Caki2 (cell line): ENCODE results near the gene SLX4IP. TPM values are rescaled to one million over a fixed set of nuclear protein-coding genes. Genes with fewer than 3 reads are reported as not detected.

Experiments
- DNase-seq: peaks from one replicate; pipeline ENCODE4 v3.0.0-alpha.2; 2015; ENCODE audit warnings: low read depth
- in situ Hi-C: cut with HindIII; loops from 2 replicates; pipeline ENCODE4 v1.10.0; 2016; ENCODE audit warnings: low sequenced_read_pairs, low pct_unique_long_range_greater_than_20kb, mixed read lengths
- total RNA-seq: library from RNA; depleted of rRNA; stranded (reverse); fragments of >200 nt; shearing (Covaris generic); gene quantifications from 2 replicates; pipeline ENCODE4 v1.2.3, GENCODE V29; 2014; ENCODE audit warnings: low replicate concordance

The SLX4IP gene
- total RNA-seq, 1 experiment from 2014 or later: 2.3 TPM

GRCh38 chr20:10551732-10552724 lies 116.9 kb downstream of the SLX4IP start:
- in situ Hi-C loops: no loop called here
- DNase-seq: no peak

- in situ Hi-C loops: no loop called here
Observed at GRCh38 chr20:10553326-10553984, 118.3 kb downstream of the SLX4IP start.

GRCh38 chr20:10554285-10554684 lies 119.2 kb downstream of the SLX4IP start:
- in situ Hi-C loops: no loop called here
- DNase-seq: no peak

More at GRCh38 chr20:10553326-10553984, 118.3 kb downstream of the SLX4IP start:
- DNase-seq: peak; percentile 66

- DNase-seq: no peak
- in situ Hi-C loops: no loop called here
Observed at GRCh38 chr20:10555393-10555792, 120.3 kb downstream of the SLX4IP start.

GRCh38 chr20:10555865-10556308 lies 120.8 kb downstream of the SLX4IP start:
- in situ Hi-C loops: no loop called here
- peak; percentile 86 for DNase-seq

GRCh38 chr20:10556519-10557083 lies 121.5 kb downstream of the SLX4IP start:
- in situ Hi-C loops: no loop called here
- peak; percentile 37 for DNase-seq

GRCh38 chr20:10557685-10558084 lies 122.6 kb downstream of the SLX4IP start:
- DNase-seq: peak; percentile 86
- in situ Hi-C loops: no loop called here

- in situ Hi-C loops: no loop called here
- DNase-seq: peak; percentile 87
Observed at GRCh38 chr20:10558635-10559187, 123.6 kb downstream of the SLX4IP start.

- in situ Hi-C loops: no loop called here
Observed at GRCh38 chr20:10559266-10559665, 124.2 kb downstream of the SLX4IP start.

GRCh38 chr20:10560686-10561085 lies 125.6 kb downstream of the SLX4IP start:
- in situ Hi-C loops: no loop called here
- DNase-seq: no peak

More at GRCh38 chr20:10559266-10559665, 124.2 kb downstream of the SLX4IP start:
- DNase-seq: no peak

GRCh38 chr20:10561302-10561701 lies 126.2 kb downstream of the SLX4IP start:
- in situ Hi-C loops: no loop called here

GRCh38 chr20:10562899-10563298 lies 127.8 kb downstream of the SLX4IP start:
- in situ Hi-C loops: no loop called here
- DNase-seq: no peak

More at GRCh38 chr20:10561302-10561701, 126.2 kb downstream of the SLX4IP start:
- no peak for DNase-seq

GRCh38 chr20:10563935-10564492 lies 128.9 kb downstream of the SLX4IP start:
- in situ Hi-C loops: no loop called here
- DNase-seq: no peak

GRCh38 chr20:10565191-10565921 lies 130.3 kb downstream of the SLX4IP start:
- in situ Hi-C loops: no loop called here
- peak; percentile 66 for DNase-seq

- in situ Hi-C loops: no loop called here
Observed at GRCh38 chr20:10565922-10566897, 131.1 kb downstream of the SLX4IP start.

GRCh38 chr20:10568032-10568431 lies 132.9 kb downstream of the SLX4IP start:
- in situ Hi-C loops: no loop called here

More at GRCh38 chr20:10565922-10566897, 131.1 kb downstream of the SLX4IP start:
- peak; percentile 95 for DNase-seq

More at GRCh38 chr20:10568032-10568431, 132.9 kb downstream of the SLX4IP start:
- DNase-seq: peak; percentile 69
